Raji (cell line): ENCODE results near the gene C1QTNF4.

Source experiments
- POLR2A ChIP-seq: IDR thresholded peaks from 2 replicates; pipeline ENCODE4 v1.6.1; 2011; ENCODE audit warnings: low read depth, low read length, control low read depth; ENCODE audit not compliant: insufficient read depth

The C1QTNF4 gene

GRCh38 chr11:47603295-47603694, 9.1 kb upstream of the C1QTNF4 start:
- no peak for TF ChIP-seq POLR2A

GRCh38 chr11:47599902-47600301, 5.7 kb upstream of the C1QTNF4 start:
- TF ChIP-seq POLR2A, result no peak

GRCh38 chr11:47595967-47596366, 1.8 kb upstream of the C1QTNF4 start:
- no peak for TF ChIP-seq POLR2A

GRCh38 chr11:47595029-47595428, 818 bp upstream of the C1QTNF4 start:
- TF ChIP-seq POLR2A, result no peak

GRCh38 chr11:47593492-47593933, 698 bp downstream of the C1QTNF4 start:
- TF ChIP-seq POLR2A, result no peak

GRCh38 chr11:47592970-47593369, 1.2 kb downstream of the C1QTNF4 start:
- TF ChIP-seq POLR2A, result no peak

- no peak for TF ChIP-seq POLR2A
Measured at GRCh38 chr11:47592251-47592650, 2.0 kb downstream of the C1QTNF4 start.

GRCh38 chr11:47591764-47592163, 2.4 kb downstream of the C1QTNF4 start:
- no peak for TF ChIP-seq POLR2A

GRCh38 chr11:47589977-47590861, 4.0 kb downstream of the C1QTNF4 start:
- TF ChIP-seq POLR2A, result no peak

- no peak for TF ChIP-seq POLR2A
Measured at GRCh38 chr11:47589584-47589976, 4.6 kb downstream of the C1QTNF4 start.

- no peak for TF ChIP-seq POLR2A
Measured at GRCh38 chr11:47589118-47589517, 5.1 kb downstream of the C1QTNF4 start.

GRCh38 chr11:47587723-47588326, 6.4 kb downstream of the C1QTNF4 start:
- no peak for TF ChIP-seq POLR2A

- TF ChIP-seq POLR2A, result no peak
Measured at GRCh38 chr11:47587039-47587716, 7.0 kb downstream of the C1QTNF4 start.

GRCh38 chr11:47586098-47586855, 7.9 kb downstream of the C1QTNF4 start, which contains the start of gene FAM180B:
FAM180B (plus strand) TSS chr11:47586678; CDS start chr11:47586769, 91 bp downstream.
- no peak for TF ChIP-seq POLR2A

GRCh38 chr11:47583844-47584243, 10.4 kb downstream of the C1QTNF4 start:
- no peak for TF ChIP-seq POLR2A
